ENCODE data around the gene KANSL3.
"Not testable (repeated sequence)": the region's sequence is repeated elsewhere in the genome, so short reads cannot be mapped to it uniquely, and the experiment has no call there.

Gene KANSL3

GRCh38 chr2:96638144-96639121, at the start of gene KANSL3:
Gene KANSL3, minus strand, starts transcription at chr2:96638312. Its CDS starts 1,177 bp downstream, at chr2:96637135.
- DNase-seq: peak; percentile 97

GRCh38 chr2:96687266-96687665, 49.2 kb upstream of the KANSL3 start:
- no peak for DNase-seq

GRCh38 chr2:96685577-96686459, 47.7 kb upstream of the KANSL3 start:
- DNase-seq: no peak

- DNase-seq: no peak
These were observed 46.9 kb upstream of the KANSL3 start for GRCh38 chr2:96684883-96685576.

- no peak for DNase-seq
These were observed 46.1 kb upstream of the KANSL3 start for GRCh38 chr2:96683972-96684820.

- DNase-seq: no peak
These were observed 45.2 kb upstream of the KANSL3 start for GRCh38 chr2:96683307-96683706.

GRCh38 chr2:96681540-96681939, 43.4 kb upstream of the KANSL3 start:
- DNase-seq: no peak

- DNase-seq: no peak
These were observed 42.5 kb upstream of the KANSL3 start for GRCh38 chr2:96680561-96681141.

GRCh38 chr2:96679848-96680247, 41.7 kb upstream of the KANSL3 start:
- no peak for DNase-seq

GRCh38 chr2:96669539-96670215, 31.6 kb upstream of the KANSL3 start:
- DNase-seq: no peak

- no peak for DNase-seq
These were observed 30.7 kb upstream of the KANSL3 start for GRCh38 chr2:96668771-96669170.

GRCh38 chr2:96665717-96666116, 27.6 kb upstream of the KANSL3 start:
- DNase-seq: not testable (repeated sequence)

- no peak for DNase-seq
These were observed 27.0 kb upstream of the KANSL3 start for GRCh38 chr2:96665083-96665569.

GRCh38 chr2:96664366-96664925, 26.3 kb upstream of the KANSL3 start:
- DNase-seq: no peak

- no peak for DNase-seq
These were observed 25.7 kb upstream of the KANSL3 start for GRCh38 chr2:96663829-96664228.

- DNase-seq: no peak
These were observed 25.1 kb upstream of the KANSL3 start for GRCh38 chr2:96663177-96663576.

GRCh38 chr2:96662360-96662759, 24.2 kb upstream of the KANSL3 start:
- DNase-seq: no peak

GRCh38 chr2:96661324-96661723, 23.2 kb upstream of the KANSL3 start:
- DNase-seq: no peak

- DNase-seq: no peak
These were observed 18.4 kb upstream of the KANSL3 start for GRCh38 chr2:96656540-96656939.

GRCh38 chr2:96655526-96655925, 17.4 kb upstream of the KANSL3 start:
- DNase-seq: no peak
